GM19395 (cell line): ENCODE data around the gene SPATA2L.

Experiments used
- ATAC-seq: cut with Tn5 transposase; IDR thresholded peaks from one replicate; pipeline ENCODE4 v1.9.1; 2021; ENCODE audit warnings: mild to moderate bottlenecking, moderate library complexity; ENCODE audit not compliant: unreplicated experiment

SPATA2L gene

GRCh38 chr16:89701425-89702406 lies at the start of gene SPATA2L:
Gene SPATA2L (minus strand): TSS chr16:89701705. CDS start chr16:89701232, 473 bp downstream.
- ATAC-seq = peak; percentile 66

- ATAC-seq = no peak
Measured at GRCh38 chr16:89749637-89750036, 48.1 kb upstream of the SPATA2L start.

GRCh38 chr16:89748921-89749320 lies 47.4 kb upstream of the SPATA2L start:
- no peak for ATAC-seq

GRCh38 chr16:89748076-89748475 lies 46.6 kb upstream of the SPATA2L start:
- no peak for ATAC-seq

- ATAC-seq = no peak
Measured at GRCh38 chr16:89746043-89746442, 44.5 kb upstream of the SPATA2L start.

GRCh38 chr16:89744813-89745212 lies 43.3 kb upstream of the SPATA2L start:
- no peak for ATAC-seq

- no peak for ATAC-seq
Measured at GRCh38 chr16:89742948-89743347, 41.4 kb upstream of the SPATA2L start.

GRCh38 chr16:89741342-89742014 lies 40.0 kb upstream of the SPATA2L start:
- ATAC-seq = no peak

GRCh38 chr16:89739383-89739782 lies 37.9 kb upstream of the SPATA2L start:
- ATAC-seq = no peak

GRCh38 chr16:89738538-89739317 lies 37.2 kb upstream of the SPATA2L start:
- no peak for ATAC-seq

- ATAC-seq = no peak
Measured at GRCh38 chr16:89738072-89738377, 36.5 kb upstream of the SPATA2L start.

- ATAC-seq = no peak
Measured at GRCh38 chr16:89737341-89738071, 36.0 kb upstream of the SPATA2L start.

- no peak for ATAC-seq
Measured at GRCh38 chr16:89736554-89736953, 35.0 kb upstream of the SPATA2L start.

- no peak for ATAC-seq
Measured at GRCh38 chr16:89733792-89734191, 32.3 kb upstream of the SPATA2L start.

- no peak for ATAC-seq
Measured at GRCh38 chr16:89733322-89733721, 31.8 kb upstream of the SPATA2L start.

- ATAC-seq = no peak
Measured at GRCh38 chr16:89732918-89733242, 31.4 kb upstream of the SPATA2L start.

GRCh38 chr16:89732142-89732917 lies 30.8 kb upstream of the SPATA2L start:
- ATAC-seq = no peak

- ATAC-seq = no peak
Measured at GRCh38 chr16:89730610-89731234, 29.2 kb upstream of the SPATA2L start.

- ATAC-seq = no peak
Measured at GRCh38 chr16:89729863-89730593, 28.5 kb upstream of the SPATA2L start.
